Endothelial cell of umbilical vein (primary cell): ENCODE measurements around the gene CEP97. TPM values are rescaled to one million over a fixed set of nuclear protein-coding genes. Genes with fewer than 3 reads are reported as not detected.
"Not testable (repeated sequence)": the region's sequence is repeated elsewhere in the genome, so short reads cannot be mapped to it uniquely, and the experiment has no call there.

Experiments used
- BruUV-seq: library from RNA; stranded (reverse); fragments of 400-500 nt; replicated peaks from 2 replicates; lab custom pipeline; 2021; lab: Mats Ljungman, UMichigan
- CTCF ChIA-PET: fragments of 300-600, 350-600 bp; sonication (Branson Sonifier 250); formaldehyde crosslinking; loops from one replicate; lab custom pipeline; 2021; ENCODE audit warnings: antibody characterized with exemption, inconsistent platforms; lab: Charles Lee
- POLR2A ChIA-PET: fragments of 300-600, 350-600 bp; sonication (Branson Sonifier 250); formaldehyde crosslinking; loops from one replicate; lab custom pipeline; 2021; ENCODE audit warnings: antibody characterized with exemption, inconsistent platforms; lab: Charles Lee
- DNase-seq: peaks from one replicate; pipeline ENCODE4 v3.0.0-alpha.2; 2011; ENCODE audit warnings: low read depth, low spot score
- FAIRE-seq: peaks from 2 replicates; lab custom pipeline; 2011; peaks lifted over from hg19 to GRCh38; lab: Jason Lieb, UNC
- H2AFZ ChIP-seq: 2 replicates; pipeline ENCODE4 v1.6.0; 2012; ENCODE audit warnings: low read depth, low read length, control low read depth, inconsistent platforms
- H3K27ac ChIP-seq: 2 replicates; pipeline ENCODE4 v1.5.1; 2011; ENCODE audit warnings: low read depth, mild to moderate bottlenecking, control low read depth, low read length, moderate library complexity; ENCODE audit not compliant: insufficient read depth
- H3K27me3 ChIP-seq, 2 experiments: 2 replicates each; pipeline versions ENCODE4 v1.6.0 to v1.6.1; 2011; ENCODE audit warnings: low read length in 2 of 2, mixed read lengths in 1 of 2; ENCODE audit not compliant: control insufficient read depth in 2 of 2, insufficient read depth in 2 of 2
- H3K36me3 ChIP-seq, 2 experiments: 2 replicates in 1 of 2; 3 replicates in 1 of 2; pipeline ENCODE4 v1.5.1; 2011; ENCODE audit warnings: low read length in 2 of 2, mild to moderate bottlenecking in 1 of 2, moderate library complexity in 1 of 2; ENCODE audit not compliant: control insufficient read depth in 2 of 2, insufficient read depth in 2 of 2; ENCODE audit errors: extremely low read depth in 1 of 2
- H3K4me1 ChIP-seq: 3 replicates; pipeline ENCODE4 v1.5.1; 2011; ENCODE audit warnings: mild to moderate bottlenecking, low read length; ENCODE audit not compliant: control insufficient read depth, insufficient read depth; ENCODE audit errors: extremely low read depth
- H3K4me2 ChIP-seq: 2 replicates; pipeline ENCODE4 v1.6.1; 2011; ENCODE audit warnings: low read length, control low read depth, mixed read lengths; ENCODE audit not compliant: insufficient read depth
- H3K4me3 ChIP-seq, 3 experiments: fragments of 200-600 bp in 1 of 3; sonication (generic), shearing (Covaris generic) in 1 of 3; replicated peaks in 1 of 3; 2 replicates each; pipeline ENCODE4 v1.5.1; 2011 to 2016; ENCODE audit warnings: control low read depth in 3 of 3, low read length in 3 of 3, mild to moderate bottlenecking in 2 of 3, inconsistent platforms in 1 of 3, low read depth in 1 of 3, moderate library complexity in 1 of 3; ENCODE audit not compliant: insufficient read depth in 1 of 3
- H3K79me2 ChIP-seq: 2 replicates; pipeline ENCODE4 v1.6.0; 2012; ENCODE audit warnings: low read length, inconsistent platforms; ENCODE audit not compliant: control insufficient read depth, insufficient read depth
- H3K9ac ChIP-seq: replicated peaks from 2 replicates; pipeline ENCODE3; 2011; ENCODE audit warnings: low read length, control low read depth; ENCODE audit not compliant: insufficient read depth; ENCODE audit errors: extremely low read depth
- H3K9me1 ChIP-seq: replicated peaks from 3 replicates; pipeline ENCODE4 v1.6.0; 2011; ENCODE audit warnings: mild to moderate bottlenecking, low read length; ENCODE audit not compliant: control insufficient read depth, insufficient read depth; ENCODE audit errors: extremely low read depth
- H3K9me3 ChIP-seq: replicated peaks from 2 replicates; pipeline ENCODE4 v1.5.1; 2012; ENCODE audit warnings: low read length, inconsistent platforms; ENCODE audit not compliant: control insufficient read depth, insufficient read depth
- H4K20me1 ChIP-seq: replicated peaks from 2 replicates; pipeline ENCODE3; 2011; ENCODE audit warnings: mild to moderate bottlenecking, low read length; ENCODE audit not compliant: control insufficient read depth, insufficient read depth; ENCODE audit errors: extremely low read depth
- CTCF ChIP-seq, 2 donors: IDR thresholded peaks; 1 replicate in 1 of 2; 2 replicates in 1 of 2; pipeline ENCODE4 v1.5.1; 2011; ENCODE audit warnings: low read length in 2 of 2, mild to moderate bottlenecking in 2 of 2, moderate library complexity in 2 of 2, control low read depth in 1 of 2, inconsistent platforms in 1 of 2, low read depth in 1 of 2; ENCODE audit not compliant: insufficient read depth in 1 of 2; ENCODE audit errors: extremely low read depth in 1 of 2
- EZH2 ChIP-seq: IDR thresholded peaks from 2 replicates; pipeline ENCODE4 v1.6.1; 2012; ENCODE audit warnings: borderline replicate concordance, low read depth, mild to moderate bottlenecking, moderate library complexity, low read length, inconsistent platforms; ENCODE audit not compliant: severe bottlenecking
- FOS ChIP-seq: IDR thresholded peaks from 2 replicates; pipeline ENCODE4 v1.6.1; 2011; ENCODE audit warnings: mild to moderate bottlenecking, low read length, moderate library complexity, borderline replicate concordance; ENCODE audit not compliant: insufficient read depth
- GATA2 ChIP-seq: IDR thresholded peaks from 2 replicates; pipeline ENCODE4 v1.7.0; 2011; ENCODE audit warnings: low read depth, mild to moderate bottlenecking, moderate library complexity, mixed read lengths, low read length; ENCODE audit not compliant: insufficient read length, insufficient read depth
- JUN ChIP-seq: IDR thresholded peaks from 2 replicates; pipeline ENCODE4 v1.6.1; 2011; ENCODE audit warnings: borderline replicate concordance, low read depth; ENCODE audit not compliant: insufficient read length, insufficient read depth
- MYC ChIP-seq: IDR thresholded peaks from one replicate; pipeline ENCODE4 v1.6.1; 2011; ENCODE audit warnings: mild to moderate bottlenecking, low read depth, low read length
- POLR2A ChIP-seq: IDR thresholded peaks from 2 replicates; pipeline ENCODE4 v1.6.1; 2012; ENCODE audit warnings: low read depth, mild to moderate bottlenecking, control low read depth, low read length
- POLR2AphosphoS5 ChIP-seq: IDR thresholded peaks from 2 replicates; pipeline ENCODE4 v1.6.1; 2012; ENCODE audit warnings: low read depth, mild to moderate bottlenecking, control low read depth, low read length, moderate library complexity; ENCODE audit not compliant: insufficient read depth
- dilution Hi-C: fragments of 300-500 bp; cut with MboI; formaldehyde crosslinking; loops from one replicate; pipeline ENCODE4 v1.15.0; 2019; ENCODE audit warnings: low sequenced_read_pairs; ENCODE audit not compliant: extremely low pct_ligation_motif_present
- intact Hi-C: fragments of 100-400 bp; cut with micrococcal nuclease; formaldehyde crosslinking; loops from one replicate; pipeline ENCODE4 v1.10.0; 2022
- polyA plus RNA-seq, 4 experiments: library from polyadenylated mRNA; depleted of rRNA in 3 of 4; stranded (reverse) in 3 of 4; unstranded in 1 of 4; fragments of >200 nt; gene quantifications; 2 replicates each; pipeline versions ENCODE4 v1.2.1 to v1.2.3, GENCODE V29; 2011 to 2012; ENCODE audit warnings: missing spikeins in 1 of 4
- total RNA-seq: library from RNA; stranded (reverse); gene quantifications from 2 replicates; pipeline ENCODE4 v1.2.3, GENCODE V29; 2021
- TF ChIP-seq, protein P1 (sequence below): IDR thresholded peaks from 2 replicates; pipeline ENCODE4 v1.6.1; 2011; ENCODE audit not compliant: insufficient read depth, insufficient read length

The CEP97 gene
- total and polyA plus RNA-seq, 2 donors (not counting 3 experiments of a cell fraction or from before 2014, with no cell fraction given) = 1.9 to 10.3 TPM

- CTCF ChIA-PET, H3K9ac ChIP-seq, H3K79me2 ChIP-seq, H3K27ac ChIP-seq, H2AFZ ChIP-seq, DNase-seq, H3K9me3 ChIP-seq, H3K27me3 ChIP-seq, FAIRE-seq, dilution Hi-C loops, H3K4me2 ChIP-seq, H3K4me1 ChIP-seq, H4K20me1 ChIP-seq, intact Hi-C loops, H3K9me1 ChIP-seq, BruUV-seq, POLR2A ChIA-PET, H3K4me3 ChIP-seq: not testable (repeated sequence)
- H3K36me3 ChIP-seq = peaks cover 3 to 13% of the 10 kb centered on the region in 2 experiments
These were observed 29.1 kb downstream of the CEP97 start for GRCh38 chr3:101753386-101754113.

- no peak overlapping the region for H3K4me2 ChIP-seq
- peaks cover 4% of the 10 kb centered on the region for H3K79me2 ChIP-seq
- peaks cover 5 to 13% of the 10 kb centered on the region in 2 experiments for H3K36me3 ChIP-seq
- intact Hi-C loops = no loop called here
- BruUV-seq = no TSS peak
- H3K4me3 ChIP-seq = no peak overlapping the region
- no peaks in the 10 kb centered on the region for H3K9me3 ChIP-seq
- H3K9ac ChIP-seq = no peak overlapping the region
- H2AFZ ChIP-seq = no peak overlapping the region
- FAIRE-seq (no peak), DNase-seq (no peak)
- ChIA-PET CTCF (interaction anchor here (0.6 kb wide), 1 partner anchor 14 kb away, joined by 3 read pairs; no protein-coding TSS in a partner anchor), POLR2A (no interaction called here)
- TF ChIP-seq JUN (no peak), POLR2AphosphoS5 (no peak), POLR2A (no peak), MYC (no peak), CTCF (IDR thresholded peaks at IDR 0.05; ENCODE audit: extremely low read depth in 1 of 2, insufficient read depth in 1 of 2, low read depth in 1 of 2, low read length in 2 of 2) (no peak), EZH2 (no peak), GATA2 (no peak), FOS (no peak)
- TF ChIP-seq, protein P1, sequence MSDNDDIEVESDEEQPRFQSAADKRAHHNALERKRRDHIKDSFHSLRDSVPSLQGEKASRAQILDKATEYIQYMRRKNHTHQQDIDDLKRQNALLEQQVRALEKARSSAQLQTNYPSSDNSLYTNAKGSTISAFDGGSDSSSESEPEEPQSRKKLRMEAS = no peak
- peaks cover 18% of the 10 kb centered on the region for H3K4me1 ChIP-seq
- H4K20me1 ChIP-seq = no peaks in the 10 kb centered on the region
- no peaks in the 10 kb centered on the region for H3K27me3 ChIP-seq
- no peaks in the 10 kb centered on the region for H3K9me1 ChIP-seq
- no peak overlapping the region for H3K27ac ChIP-seq
- dilution Hi-C loops = no loop called here
These were observed 33.8 kb downstream of the CEP97 start for GRCh38 chr3:101758224-101758623.
